DND-41 (cell line): ENCODE measurements around the gene LYPLA2.

Experiments
- ATAC-seq: fragments of 200-7000 bp; cut with Tn5 transposase; 3 replicates; pipeline ENCODE4 v1.9.1; 2021; ENCODE audit warnings: low read depth; ENCODE audit not compliant: insufficient read depth
- DNase-seq: peaks from one replicate; pipeline ENCODE4 v3.0.0-alpha.2; 2020
- H2AFZ ChIP-seq: 2 replicates; pipeline ENCODE4 v1.6.0; 2012; ENCODE audit warnings: low read depth, low read length
- H3K27ac ChIP-seq: 2 replicates; pipeline ENCODE4 v1.5.1; 2012; ENCODE audit warnings: low read length, inconsistent platforms
- H3K27me3 ChIP-seq: fragments of 200-600 bp; sonication (generic); 2 replicates; pipeline ENCODE4 v1.6.0; 2012; ENCODE audit warnings: low read length, mild to moderate bottlenecking, inconsistent platforms; ENCODE audit not compliant: insufficient read depth, poor library complexity
- H3K36me3 ChIP-seq: 2 replicates; pipeline ENCODE4 v1.5.1; 2012; ENCODE audit warnings: low read length, inconsistent platforms; ENCODE audit not compliant: insufficient read depth
- H3K4me1 ChIP-seq: 2 replicates; pipeline ENCODE4 v1.5.1; 2012; ENCODE audit warnings: mild to moderate bottlenecking, low read length; ENCODE audit not compliant: insufficient read depth
- H3K4me2 ChIP-seq: 2 replicates; pipeline ENCODE4 v1.6.0; 2012; ENCODE audit warnings: mild to moderate bottlenecking, moderate library complexity, low read length, inconsistent platforms; ENCODE audit not compliant: insufficient read depth
- H3K4me3 ChIP-seq, 2 experiments: fragments of 200-600 bp in 1 of 2; shearing (Covaris generic) in 1 of 2; 2 replicates each; pipeline ENCODE4 v1.5.1; 2012 to 2016; ENCODE audit warnings: inconsistent platforms in 2 of 2, low read length in 2 of 2, mild to moderate bottlenecking in 2 of 2, low read depth in 1 of 2, moderate library complexity in 1 of 2
- H3K79me2 ChIP-seq: 2 replicates; pipeline ENCODE4 v1.6.0; 2012; ENCODE audit warnings: low read length, inconsistent platforms; ENCODE audit not compliant: insufficient read depth
- H3K9ac ChIP-seq: 2 replicates; pipeline ENCODE4 v1.6.0; 2012; ENCODE audit warnings: low read depth, mild to moderate bottlenecking, inconsistent platforms, low read length, moderate library complexity
- H3K9me3 ChIP-seq: 2 replicates; pipeline ENCODE4 v1.5.1; 2012; ENCODE audit warnings: low read length, moderate library complexity, mild to moderate bottlenecking, inconsistent platforms; ENCODE audit not compliant: insufficient read depth, severe bottlenecking
- H4K20me1 ChIP-seq: 2 replicates; pipeline ENCODE4 v1.6.0; 2012; ENCODE audit warnings: low read length; ENCODE audit not compliant: insufficient read depth
- EZH2 ChIP-seq: IDR thresholded peaks from 3 replicates; pipeline ENCODE4 v1.6.1; 2012; ENCODE audit warnings: borderline replicate concordance, low read depth, mild to moderate bottlenecking, moderate library complexity, low read length, inconsistent platforms; ENCODE audit not compliant: severe bottlenecking
- TF ChIP-seq, protein P1 (sequence below): IDR thresholded peaks from 2 replicates; pipeline ENCODE4 v1.5.1; 2012; ENCODE audit warnings: borderline replicate concordance, low read length, moderate library complexity, mild to moderate bottlenecking; ENCODE audit not compliant: poor library complexity, severe bottlenecking; ENCODE audit errors: extremely low read depth

The LYPLA2 gene

DNA sequence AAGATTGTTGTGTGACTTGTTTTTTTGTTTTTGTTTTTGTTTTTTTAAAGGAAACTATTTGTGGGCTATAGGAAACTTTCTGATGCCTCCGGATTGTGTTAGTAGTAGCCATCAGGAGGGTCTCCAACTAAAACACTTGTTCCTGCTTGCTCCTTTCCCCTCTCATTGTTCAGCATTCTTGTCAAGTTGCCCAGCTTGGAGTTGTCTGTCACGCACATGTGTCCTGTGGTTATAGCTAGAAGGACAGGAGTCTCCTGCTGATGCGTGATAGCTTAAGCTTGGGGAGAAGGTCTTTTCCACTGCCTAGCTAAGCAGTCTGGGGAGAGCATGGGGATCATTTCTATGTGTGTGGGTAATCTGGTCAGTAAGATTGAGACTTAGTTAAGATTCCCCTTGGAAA lies 3.2 kb upstream of the LYPLA2 start:
- Histone ChIP-seq H3K79me2 (peaks cover 33% of the 10 kb centered on the region), H3K36me3 (peaks cover 51% of the 10 kb centered on the region), H3K4me1 (peaks cover 22% of the 10 kb centered on the region), H2AFZ (no peak overlapping the region), H3K9ac (no peak overlapping the region), H3K4me3 (no peak overlapping the region), H3K27ac (no peak overlapping the region), H3K27me3 (no peaks in the 10 kb centered on the region), H4K20me1 (peaks cover 6% of the 10 kb centered on the region; the same call in 1 of the 2 replicates), H3K4me2 (no peak overlapping the region), H3K9me3 (no peaks in the 10 kb centered on the region)
- no peak for ATAC-seq
- no peak for DNase-seq
- TF ChIP-seq, protein P1, sequence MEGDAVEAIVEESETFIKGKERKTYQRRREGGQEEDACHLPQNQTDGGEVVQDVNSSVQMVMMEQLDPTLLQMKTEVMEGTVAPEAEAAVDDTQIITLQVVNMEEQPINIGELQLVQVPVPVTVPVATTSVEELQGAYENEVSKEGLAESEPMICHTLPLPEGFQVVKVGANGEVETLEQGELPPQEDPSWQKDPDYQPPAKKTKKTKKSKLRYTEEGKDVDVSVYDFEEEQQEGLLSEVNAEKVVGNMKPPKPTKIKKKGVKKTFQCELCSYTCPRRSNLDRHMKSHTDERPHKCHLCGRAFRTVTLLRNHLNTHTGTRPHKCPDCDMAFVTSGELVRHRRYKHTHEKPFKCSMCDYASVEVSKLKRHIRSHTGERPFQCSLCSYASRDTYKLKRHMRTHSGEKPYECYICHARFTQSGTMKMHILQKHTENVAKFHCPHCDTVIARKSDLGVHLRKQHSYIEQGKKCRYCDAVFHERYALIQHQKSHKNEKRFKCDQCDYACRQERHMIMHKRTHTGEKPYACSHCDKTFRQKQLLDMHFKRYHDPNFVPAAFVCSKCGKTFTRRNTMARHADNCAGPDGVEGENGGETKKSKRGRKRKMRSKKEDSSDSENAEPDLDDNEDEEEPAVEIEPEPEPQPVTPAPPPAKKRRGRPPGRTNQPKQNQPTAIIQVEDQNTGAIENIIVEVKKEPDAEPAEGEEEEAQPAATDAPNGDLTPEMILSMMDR: no peak
- no peak for TF ChIP-seq EZH2

DNA sequence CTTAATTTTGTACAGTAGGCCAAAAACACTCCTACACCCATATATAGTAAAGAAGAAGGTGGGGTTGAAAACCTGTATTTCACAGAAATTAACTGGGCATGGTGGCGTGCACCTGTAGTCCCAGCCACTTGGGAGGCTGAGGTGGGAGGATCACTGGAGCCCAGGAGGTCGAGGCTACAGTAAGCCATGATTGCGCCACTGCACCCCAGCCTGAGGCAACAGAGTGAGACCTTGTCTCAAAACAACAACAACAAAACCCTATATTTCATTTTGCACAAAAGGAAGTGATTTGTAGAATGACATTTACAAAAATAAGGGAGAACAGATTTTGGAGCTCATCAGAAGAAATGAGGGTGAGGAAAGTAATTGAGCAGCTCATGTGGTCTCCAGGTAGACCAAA lies 2.2 kb upstream of the LYPLA2 start:
- Histone ChIP-seq H3K9ac (no peak overlapping the region), H3K79me2 (peaks cover 37% of the 10 kb centered on the region), H3K9me3 (no peaks in the 10 kb centered on the region), H3K27me3 (no peaks in the 10 kb centered on the region), H3K4me1 (peaks cover 30% of the 10 kb centered on the region), H2AFZ (no peak overlapping the region), H3K27ac (no peak overlapping the region), H3K4me3 (no peak overlapping the region), H3K4me2 (no peak overlapping the region), H4K20me1 (peaks cover 15% of the 10 kb centered on the region; the same call in 1 of the 2 replicates), H3K36me3 (peaks cover 55% of the 10 kb centered on the region)
- TF ChIP-seq, protein P1: no peak
- TF ChIP-seq EZH2: no peak
- ATAC-seq: no peak
- no peak for DNase-seq

DNA sequence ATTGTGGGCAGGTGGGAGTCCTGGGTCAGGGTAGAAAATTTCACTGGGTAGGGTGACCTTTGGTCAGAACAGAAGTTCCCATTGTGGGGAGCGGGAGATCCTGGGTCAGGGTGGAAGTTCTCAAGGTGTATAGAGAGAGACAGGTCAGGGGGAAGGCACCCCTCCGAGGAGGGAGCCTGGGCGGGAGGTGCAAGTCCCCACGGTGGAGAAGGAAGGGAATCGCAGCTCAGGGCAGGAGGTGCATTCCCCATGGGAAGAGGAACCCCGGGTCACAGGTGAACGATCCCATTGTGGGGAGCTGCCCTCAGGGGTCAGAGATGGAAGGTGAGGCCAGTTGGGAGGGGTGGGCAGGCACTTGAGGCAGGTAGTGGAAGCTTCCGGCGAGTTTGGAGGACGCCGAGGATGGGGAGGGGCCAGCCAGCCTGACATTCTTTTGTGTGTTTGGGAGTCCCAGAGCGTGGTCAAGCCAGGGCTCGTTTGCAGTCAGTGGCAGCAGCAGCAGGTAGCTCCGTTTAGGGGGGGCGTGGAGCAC lies 637 bp downstream of the LYPLA2 start:
- Histone ChIP-seq H3K4me1 (peaks cover 30% of the 10 kb centered on the region), H3K4me3 (peak overlapping the region; percentile 84 to 97), H3K9me3 (no peaks in the 10 kb centered on the region), H3K9ac (peak overlapping the region; percentile 84), H2AFZ (peak overlapping the region; percentile 98), H3K79me2 (peaks cover 34% of the 10 kb centered on the region), H3K27me3 (no peaks in the 10 kb centered on the region), H3K27ac (peak overlapping the region; percentile 85), H3K36me3 (peaks cover 49% of the 10 kb centered on the region), H3K4me2 (peak overlapping the region; percentile 91), H4K20me1 (peaks cover 15% of the 10 kb centered on the region; the same call in 1 of the 2 replicates)
- ATAC-seq: peak; percentile 25; the same call in 2 of the 3 replicates
- no peak for DNase-seq
- TF ChIP-seq, protein P1: peak; percentile 2
- TF ChIP-seq EZH2: no peak
